ENCODE measurements around the gene GDPD2.

DNA sequence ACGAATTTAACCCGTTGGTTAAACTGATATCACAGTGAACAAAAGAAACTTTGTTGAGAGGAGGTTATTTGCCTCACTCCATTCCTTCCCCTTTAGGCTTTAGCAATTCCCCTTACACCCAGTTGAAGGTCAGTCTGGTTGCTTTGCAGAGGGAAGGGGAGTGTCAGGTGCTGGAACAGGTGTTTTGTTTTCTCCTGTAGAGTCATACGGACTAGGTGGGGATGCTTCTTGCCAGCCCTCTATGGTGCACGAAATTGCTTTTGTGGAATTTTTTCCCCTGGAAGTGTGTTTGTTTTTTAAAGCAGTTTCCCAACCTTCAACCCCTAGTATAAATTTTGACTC is 54.6 kb downstream of the GDPD2 start:
- no peak for TF ChIP-seq TAF1 (IDR thresholded peaks at IDR 0.05; ENCODE audit: borderline replicate concordance, low read depth, low read length)
- TF ChIP-seq POLR2A (IDR thresholded peaks at IDR 0.05; ENCODE audit: low read depth, low read length) = no peak
